NB4 (cell line): ENCODE data around the gene NGEF.

ENCODE experiments used
- CTCF ChIP-seq: IDR thresholded peaks from one replicate; pipeline ENCODE4 v1.5.1; 2012; ENCODE audit warnings: low read depth, low read length
- MAX ChIP-seq: IDR thresholded peaks from 2 replicates; pipeline ENCODE4 v1.6.1; 2011; ENCODE audit warnings: low read depth, low read length
- MYC ChIP-seq: IDR thresholded peaks from 2 replicates; pipeline ENCODE4 v1.6.1; 2011; ENCODE audit warnings: low read depth, low read length

GRCh38 chr2:232971744-232972143 lies 41.3 kb downstream of the NGEF start:
- no peak for TF ChIP-seq MAX
- TF ChIP-seq CTCF, result no peak
- no peak for TF ChIP-seq MYC
